Heart left ventricle (tissue), 13 donors: Measurements from ENCODE around the gene KCNJ2.

Source experiments
- CTCF ChIP-seq, 12 donors: fragments of 200-600 bp; sonication (generic) in 4 of 12; IDR thresholded peaks; one replicate each; pipeline versions ENCODE4 v1.5.0 to v1.8.0; 2018 to 2022; ENCODE audit warnings: antibody characterized with exemption in 12 of 12, mild to moderate bottlenecking in 5 of 12
- POLR2A ChIP-seq, 2 donors: fragments of 450-650 bp; IDR thresholded peaks; one replicate each; pipeline ENCODE4 v1.6.1; 2017; ENCODE audit warnings: antibody characterized with exemption in 2 of 2, mild to moderate bottlenecking in 2 of 2, moderate library complexity in 2 of 2
- donor health status: ischemic (EF 13 %, LVEDD 7.1; RV severe dilation, severe dysfunction).
- donor health status: DM: no; HTN: yes; CAD: no.
- donor health status: DM: no; HTN: no; CAD: no.
- donor health status: ischemic (EF 25% LVEDD 6.9; RV normal size, moderate dysfunction).
- donor health status: ischemic (EF 25% LVEDD 5.7; RV mildly dilated, moderate dysfunction).
- donor health status: ischemic (EF 35%, LVEDD 5.7; RV mildly dilated, moderate dysfunction).
- donor health status: nonischemic (EF 11% LVEDD 7.7; RV severe dilation, severe dysfunction).
- donor health status: DM: yes; HTN: yes; CAD: no.
- donor health status: PGD.
- donor health status: ischemic (EF 29% LVEDD 5.4; RV normal size, mild dysfunction).
- donor health status: nonischemic (EF 23%, LVEDD 6.1; RV moderate dilation, normal function).

- TF ChIP-seq CTCF (IDR thresholded peaks at IDR 0.05): no peak
- TF ChIP-seq POLR2A (IDR thresholded peaks at IDR 0.05): no peak
These were observed 10.7 kb upstream of the KCNJ2 start for GRCh38 chr17:70158591-70158990.
